SH-SY5Y (cell line): ENCODE data around the gene ELAPOR1.

Source experiments
- GATA2 ChIP-seq: IDR thresholded peaks from 2 replicates; pipeline ENCODE4 v1.6.1; 2011; ENCODE audit warnings: mild to moderate bottlenecking, low read depth, low read length
- GATA3 ChIP-seq: IDR thresholded peaks from 2 replicates; pipeline ENCODE4 v1.6.1; 2011; ENCODE audit warnings: low read depth, mild to moderate bottlenecking, low read length, moderate library complexity

Gene ELAPOR1, protein sequence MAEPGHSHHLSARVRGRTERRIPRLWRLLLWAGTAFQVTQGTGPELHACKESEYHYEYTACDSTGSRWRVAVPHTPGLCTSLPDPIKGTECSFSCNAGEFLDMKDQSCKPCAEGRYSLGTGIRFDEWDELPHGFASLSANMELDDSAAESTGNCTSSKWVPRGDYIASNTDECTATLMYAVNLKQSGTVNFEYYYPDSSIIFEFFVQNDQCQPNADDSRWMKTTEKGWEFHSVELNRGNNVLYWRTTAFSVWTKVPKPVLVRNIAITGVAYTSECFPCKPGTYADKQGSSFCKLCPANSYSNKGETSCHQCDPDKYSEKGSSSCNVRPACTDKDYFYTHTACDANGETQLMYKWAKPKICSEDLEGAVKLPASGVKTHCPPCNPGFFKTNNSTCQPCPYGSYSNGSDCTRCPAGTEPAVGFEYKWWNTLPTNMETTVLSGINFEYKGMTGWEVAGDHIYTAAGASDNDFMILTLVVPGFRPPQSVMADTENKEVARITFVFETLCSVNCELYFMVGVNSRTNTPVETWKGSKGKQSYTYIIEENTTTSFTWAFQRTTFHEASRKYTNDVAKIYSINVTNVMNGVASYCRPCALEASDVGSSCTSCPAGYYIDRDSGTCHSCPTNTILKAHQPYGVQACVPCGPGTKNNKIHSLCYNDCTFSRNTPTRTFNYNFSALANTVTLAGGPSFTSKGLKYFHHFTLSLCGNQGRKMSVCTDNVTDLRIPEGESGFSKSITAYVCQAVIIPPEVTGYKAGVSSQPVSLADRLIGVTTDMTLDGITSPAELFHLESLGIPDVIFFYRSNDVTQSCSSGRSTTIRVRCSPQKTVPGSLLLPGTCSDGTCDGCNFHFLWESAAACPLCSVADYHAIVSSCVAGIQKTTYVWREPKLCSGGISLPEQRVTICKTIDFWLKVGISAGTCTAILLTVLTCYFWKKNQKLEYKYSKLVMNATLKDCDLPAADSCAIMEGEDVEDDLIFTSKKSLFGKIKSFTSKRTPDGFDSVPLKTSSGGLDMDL

DNA sequence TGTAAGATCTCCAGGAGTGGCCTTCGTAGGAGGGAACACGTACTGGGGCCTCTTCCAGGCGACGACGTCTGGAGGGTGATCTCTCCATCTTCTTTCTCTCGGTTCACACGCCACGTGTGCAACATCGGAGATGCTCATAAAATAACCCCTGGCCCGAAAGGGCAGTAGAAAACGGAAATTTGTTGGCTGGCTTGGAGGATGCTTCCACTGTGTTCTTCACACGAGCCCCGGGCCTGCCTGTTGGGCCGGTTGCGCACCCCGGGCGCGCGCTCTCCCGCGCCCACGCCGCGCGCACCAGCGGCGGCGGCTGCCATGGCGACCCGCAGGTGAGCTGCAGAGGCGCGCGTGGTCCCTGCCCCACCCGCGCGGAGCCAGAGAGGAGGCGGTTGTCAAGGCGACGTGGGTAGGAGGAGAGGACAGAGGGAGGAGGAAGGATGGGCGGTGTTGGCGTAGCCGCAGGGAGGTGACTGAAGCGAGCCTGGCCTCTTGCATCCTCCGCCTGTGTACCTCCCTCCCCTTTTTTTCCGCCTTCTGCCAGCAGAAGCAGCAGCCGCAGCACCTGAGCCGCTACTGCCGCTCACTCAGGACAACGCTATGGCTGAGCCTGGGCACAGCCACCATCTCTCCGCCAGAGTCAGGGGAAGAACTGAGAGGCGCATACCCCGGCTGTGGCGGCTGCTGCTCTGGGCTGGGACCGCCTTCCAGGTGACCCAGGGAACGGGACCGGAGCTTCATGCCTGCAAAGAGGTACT is at the start of gene ELAPOR1:
ELAPOR1 (plus strand) TSS at position 526 of the 752 bp plus-strand sequence; CDS start at position 595, 69 bp downstream.
- no peak for TF ChIP-seq GATA2
- TF ChIP-seq GATA3 = no peak

DNA sequence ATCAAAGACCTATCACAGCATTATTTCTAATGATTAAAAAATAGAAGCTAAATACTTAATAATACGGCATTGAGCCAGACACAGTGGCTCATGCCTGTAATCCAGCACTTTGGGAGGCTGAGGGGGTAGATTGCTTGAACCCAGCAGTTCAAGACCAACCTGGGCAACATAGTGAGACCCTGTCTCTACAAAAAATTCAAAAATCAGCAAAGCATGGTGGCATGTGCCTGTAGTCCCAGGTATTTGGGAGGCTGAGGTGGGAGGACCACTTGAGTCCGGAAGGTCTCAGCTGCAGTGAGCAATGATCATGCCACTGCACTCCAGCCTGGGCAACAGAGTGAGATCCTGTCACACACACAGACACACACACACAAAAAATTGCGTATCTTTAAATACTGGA is 48.8 kb upstream of the ELAPOR1 start:
- no peak for TF ChIP-seq GATA3
- no peak for TF ChIP-seq GATA2

DNA sequence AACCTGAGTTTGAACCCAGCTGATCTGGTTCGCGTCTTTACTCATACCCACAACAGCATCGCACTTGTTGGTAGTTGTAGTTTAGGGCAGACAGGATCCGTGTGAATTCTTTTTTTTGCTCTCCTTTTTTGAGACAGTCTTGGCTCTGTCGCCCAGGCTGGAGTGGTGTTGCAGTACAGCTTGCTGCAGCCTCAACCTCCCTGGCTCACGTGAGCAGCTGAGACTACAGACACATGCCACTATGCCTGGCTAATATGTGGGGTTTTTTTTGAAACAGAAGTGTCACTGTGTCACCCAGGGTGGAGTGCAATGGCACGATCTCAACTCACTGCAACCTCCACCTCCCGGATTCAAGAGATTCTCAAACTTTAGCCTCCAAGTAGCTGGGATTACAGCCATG is 46.0 kb upstream of the ELAPOR1 start:
- TF ChIP-seq GATA2 (no peak), GATA3 (no peak)

DNA sequence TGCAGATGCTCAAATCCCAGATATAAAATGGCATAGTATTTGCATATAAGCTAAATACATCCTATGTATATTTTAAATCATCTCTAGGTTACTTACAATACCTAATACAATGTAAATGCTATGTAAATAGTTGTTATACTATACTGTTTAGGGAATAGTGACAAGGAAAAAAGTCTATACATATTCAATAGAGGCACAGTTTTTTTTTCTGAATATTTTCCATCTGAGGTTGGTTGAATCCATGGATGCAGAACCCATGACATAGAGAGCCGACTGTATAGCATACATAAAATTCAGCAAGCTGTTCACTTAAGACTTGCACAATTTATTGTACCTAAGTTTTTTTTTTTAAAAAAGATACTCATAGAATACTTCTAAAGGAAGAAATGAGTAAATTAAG is 44.6 kb upstream of the ELAPOR1 start:
- TF ChIP-seq GATA2 (no peak), GATA3 (no peak)

DNA sequence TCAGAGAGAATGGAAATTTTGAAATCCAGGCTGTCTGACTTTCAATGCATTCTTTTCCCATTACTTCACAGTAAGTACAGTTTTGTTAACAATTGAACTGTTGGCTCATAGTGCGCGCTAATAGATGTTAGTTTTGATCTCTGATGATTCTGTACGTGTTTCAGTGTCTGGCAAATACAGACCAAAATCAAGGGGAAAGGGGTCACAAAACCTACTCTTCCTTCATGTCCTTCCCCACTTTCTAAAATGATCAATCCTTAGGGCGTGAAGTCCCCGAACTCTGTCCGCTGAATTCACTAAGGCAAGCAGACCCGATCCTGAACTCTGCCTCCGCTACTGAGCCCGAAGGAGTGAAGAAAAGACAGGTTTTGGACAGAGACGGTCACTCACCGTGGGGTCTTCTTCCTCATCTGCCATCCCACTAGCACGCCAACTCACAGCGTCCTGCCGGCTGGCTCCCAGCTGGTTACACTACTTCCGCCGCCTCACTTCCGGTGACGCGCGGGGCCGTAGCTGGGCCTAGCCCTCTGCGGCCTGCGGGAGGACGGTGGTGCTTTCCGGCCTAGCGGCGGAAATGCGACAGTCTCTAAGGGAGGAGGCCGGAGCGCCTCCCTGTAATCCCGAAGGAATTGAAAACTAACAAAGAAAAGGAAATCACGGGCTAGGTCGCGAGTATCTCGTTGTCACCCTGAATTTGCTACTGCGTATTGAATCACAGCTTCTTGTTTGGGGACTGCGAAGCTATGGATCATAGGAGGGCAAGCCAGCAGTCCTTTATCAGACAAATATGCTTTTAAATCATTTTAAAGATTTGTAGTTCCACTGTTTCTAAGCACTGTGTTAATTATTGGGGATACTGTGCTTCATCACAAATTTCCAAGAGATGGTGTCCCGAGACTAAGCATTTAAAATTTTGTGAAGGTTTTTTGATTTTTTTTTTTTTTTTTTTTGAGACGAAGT is 38.1 kb upstream of the ELAPOR1 start, which contains the start of gene TAF13:
TAF13 (minus strand) TSS at position 473 of the 960 bp plus-strand sequence; CDS start at position 417, 56 bp downstream.
- TF ChIP-seq GATA2 = no peak
- TF ChIP-seq GATA3 = no peak

DNA sequence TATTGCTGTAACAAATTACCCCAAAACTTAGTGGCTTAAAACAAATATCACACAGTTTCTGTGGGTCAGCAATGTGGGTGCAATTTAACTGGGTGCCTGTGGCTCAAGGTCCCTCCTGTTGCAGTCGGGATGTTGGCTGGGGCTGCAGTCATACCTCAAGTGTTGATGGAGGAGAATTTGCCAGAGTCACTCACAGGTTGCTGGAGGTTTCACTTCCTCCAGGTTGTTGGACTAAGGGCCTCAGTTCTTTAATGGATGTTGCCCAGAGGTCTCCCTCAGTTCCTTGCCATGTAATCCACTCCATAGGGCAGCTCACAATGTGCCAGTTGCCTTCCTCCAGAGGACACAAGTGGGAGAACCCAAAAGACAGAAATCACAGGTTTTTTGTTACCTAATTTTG is 35.6 kb upstream of the ELAPOR1 start:
- TF ChIP-seq GATA2 = no peak
- TF ChIP-seq GATA3 = no peak

DNA sequence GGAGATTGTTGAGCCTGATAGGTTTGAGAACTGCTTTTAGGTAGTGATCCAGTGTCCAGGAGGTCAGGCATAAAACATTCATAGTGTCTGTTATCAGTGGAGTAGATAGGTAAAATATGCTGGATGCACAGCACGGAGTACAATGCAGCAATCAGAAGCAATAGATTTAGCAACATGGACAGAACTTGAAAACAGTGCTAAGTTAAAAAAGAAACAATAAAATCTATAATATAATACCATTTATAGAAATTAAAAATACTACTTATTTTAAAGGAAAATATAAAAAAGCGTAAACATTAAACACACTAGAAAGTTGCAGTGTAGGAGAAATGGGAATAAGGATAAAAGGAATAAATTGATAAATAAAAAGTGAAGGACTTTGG is 34.7 kb upstream of the ELAPOR1 start:
- TF ChIP-seq GATA2 (no peak), GATA3 (no peak)

DNA sequence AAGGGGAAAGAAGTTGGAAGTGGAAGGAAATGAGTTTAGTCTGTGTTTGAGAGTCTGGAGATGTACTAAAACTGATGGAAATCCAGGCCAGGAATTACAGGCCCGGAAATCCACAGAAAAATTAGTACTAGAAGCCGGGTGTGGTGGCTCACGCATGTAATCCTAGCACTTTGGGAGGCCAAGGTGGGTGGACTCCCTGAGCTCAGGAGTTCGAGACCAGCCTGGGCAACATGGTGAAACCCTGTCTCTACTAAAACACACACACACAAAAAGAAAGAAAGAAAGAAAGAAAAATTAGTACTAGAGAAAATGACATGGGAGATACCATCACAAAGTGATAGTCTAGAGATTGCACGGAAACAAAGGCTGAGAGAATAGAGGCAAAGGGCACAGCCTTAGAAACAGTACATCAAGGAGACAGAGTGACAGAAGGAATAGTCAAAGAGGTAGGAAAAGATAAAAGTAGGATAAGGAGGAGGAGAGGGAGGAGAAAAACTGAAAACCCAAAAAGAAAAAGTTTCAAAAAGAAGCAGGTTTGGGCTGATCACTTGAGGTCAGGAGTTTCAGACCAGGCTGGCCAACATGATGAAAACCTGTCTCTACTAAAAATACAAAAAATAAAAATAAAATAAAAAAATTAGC is 33.4 kb upstream of the ELAPOR1 start:
- TF ChIP-seq GATA3 (no peak), GATA2 (no peak)

DNA sequence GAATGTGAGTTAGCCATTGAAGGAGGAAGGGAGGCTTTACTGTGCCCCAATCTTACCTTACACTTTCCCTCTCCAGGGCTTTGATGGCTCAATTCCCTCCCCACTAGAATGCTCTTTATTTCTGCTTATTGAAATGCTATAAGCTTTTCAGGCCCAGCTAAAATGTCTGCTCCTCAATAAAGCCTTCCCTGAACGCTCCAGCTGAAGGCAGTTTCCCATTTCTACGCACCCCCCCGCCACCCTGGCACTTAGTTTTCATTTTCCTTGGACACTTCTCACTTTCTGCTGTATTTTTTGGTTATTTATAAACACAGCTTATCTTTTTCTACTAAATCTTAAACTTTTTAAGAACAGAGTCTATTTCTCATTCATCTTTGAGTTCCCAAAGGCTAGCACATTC is 30.4 kb upstream of the ELAPOR1 start:
- TF ChIP-seq GATA3 (no peak), GATA2 (no peak)

DNA sequence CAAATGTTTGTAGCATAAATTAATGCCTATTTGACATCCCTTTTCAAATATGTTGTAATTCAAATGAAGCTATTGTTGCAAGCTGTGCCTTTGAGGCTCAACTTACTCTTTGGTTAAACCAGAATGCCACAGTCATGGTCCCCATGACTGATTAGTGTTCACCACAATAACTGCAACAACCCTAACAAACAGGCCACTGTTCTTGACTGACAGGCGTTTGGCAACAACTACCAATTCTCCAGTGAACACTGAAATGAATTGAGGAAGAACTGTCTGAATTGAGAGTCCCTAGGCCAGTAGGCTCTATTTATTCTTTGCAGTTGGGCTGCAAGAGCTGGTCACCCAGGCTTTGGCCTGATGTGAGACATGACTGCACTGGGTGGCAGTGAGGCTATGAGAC is 30.0 kb upstream of the ELAPOR1 start:
- TF ChIP-seq GATA3 (no peak), GATA2 (no peak)

DNA sequence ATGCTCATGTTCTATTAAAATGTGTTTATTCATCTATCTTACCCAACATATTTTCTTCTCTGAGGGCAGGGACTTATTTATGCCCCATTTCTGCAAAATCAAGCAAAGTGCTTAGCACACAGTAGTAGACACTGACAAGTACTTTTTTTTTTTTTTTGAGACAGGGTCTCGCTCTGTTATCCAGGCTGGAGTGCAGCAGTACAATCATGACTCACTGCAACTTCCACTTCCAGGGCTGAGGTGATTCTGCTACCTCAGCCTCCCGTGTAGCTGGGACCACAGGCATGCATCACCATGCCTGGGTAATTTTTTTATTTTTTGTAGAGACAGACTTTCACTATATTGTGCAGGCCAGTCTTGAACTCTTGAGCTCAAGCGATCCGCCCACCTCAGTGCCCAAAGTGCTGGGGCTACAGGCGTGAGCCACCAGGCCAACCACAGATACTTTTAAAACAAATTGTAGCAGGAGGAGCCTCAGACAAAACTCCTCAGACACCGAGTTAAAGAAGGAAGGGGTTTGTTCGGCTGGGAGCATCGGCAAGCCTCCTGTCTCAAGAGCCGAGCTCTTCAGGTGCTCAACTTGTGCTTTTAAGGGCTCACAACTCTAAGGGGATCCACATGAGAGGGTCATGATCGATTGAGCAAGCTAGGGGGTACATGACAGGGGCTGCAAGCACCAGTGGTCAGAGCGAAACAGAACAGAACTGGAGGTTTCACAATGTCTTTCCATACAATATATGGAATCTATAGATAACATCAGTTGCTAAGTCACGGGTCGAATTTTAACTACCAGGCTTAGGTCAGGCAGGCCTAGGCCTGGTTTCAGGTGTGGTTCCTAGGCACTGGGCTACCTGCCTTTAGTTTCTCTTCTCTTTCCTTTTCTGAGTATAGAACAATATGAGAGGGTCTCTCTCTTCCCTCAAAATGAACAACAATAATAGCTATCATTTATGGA is 29.1 kb upstream of the ELAPOR1 start:
- TF ChIP-seq GATA2 (no peak), GATA3 (no peak)
